HK-2 (cell line): ENCODE data around the gene SHMT1.
"Not testable (repeated sequence)": the region's sequence is repeated elsewhere in the genome, so short reads cannot be mapped to it uniquely, and the experiment has no call there.

Experiments
- DNase-seq: peaks from one replicate; pipeline ENCODE4 v3.0.0-alpha.2; 2018; ENCODE audit not compliant: unreplicated experiment

Gene SHMT1

GRCh38 chr17:18326039-18326438 lies 37.3 kb downstream of the SHMT1 start:
- no peak for DNase-seq

- no peak for DNase-seq
These were observed 39.0 kb downstream of the SHMT1 start for GRCh38 chr17:18324140-18325050.

GRCh38 chr17:18323507-18324139 lies 39.7 kb downstream of the SHMT1 start:
- no peak for DNase-seq

GRCh38 chr17:18323007-18323406 lies 40.3 kb downstream of the SHMT1 start:
- peak; percentile 17 for DNase-seq

GRCh38 chr17:18322522-18322921 lies 40.8 kb downstream of the SHMT1 start:
- DNase-seq = no peak

- no peak for DNase-seq
These were observed 42.0 kb downstream of the SHMT1 start for GRCh38 chr17:18321309-18321708.

- DNase-seq = no peak
These were observed 43.0 kb downstream of the SHMT1 start for GRCh38 chr17:18320301-18320700.

- DNase-seq = no peak
These were observed 43.6 kb downstream of the SHMT1 start for GRCh38 chr17:18319604-18320256.

GRCh38 chr17:18318771-18319450 lies 44.4 kb downstream of the SHMT1 start:
- DNase-seq = no peak

GRCh38 chr17:18318117-18318516 lies 45.2 kb downstream of the SHMT1 start:
- DNase-seq = no peak

GRCh38 chr17:18315961-18316360 lies 47.4 kb downstream of the SHMT1 start:
- no peak for DNase-seq

GRCh38 chr17:18315562-18315922 lies 47.8 kb downstream of the SHMT1 start:
- DNase-seq = no peak

- peak; percentile 99 for DNase-seq
These were observed 48.4 kb downstream of the SHMT1 start, which contains the start of the genes SMCR8 and TOP3A for GRCh38 chr17:18314731-18315561. TSS of gene SMCR8 (plus strand) at chr17:18315293. CDS start at chr17:18315790, 497 bp downstream. TSS of gene TOP3A (minus strand) at chr17:18314994. CDS start at chr17:18314778, 216 bp downstream.

- no peak for DNase-seq
These were observed 49.2 kb downstream of the SHMT1 start for GRCh38 chr17:18314059-18314730.

- DNase-seq = no peak
These were observed 54.1 kb downstream of the SHMT1 start for GRCh38 chr17:18309202-18309601.

- DNase-seq = not testable (repeated sequence)
These were observed 60.1 kb downstream of the SHMT1 start for GRCh38 chr17:18303206-18303605.

- no peak for DNase-seq
These were observed 62.4 kb downstream of the SHMT1 start for GRCh38 chr17:18300725-18301480.

GRCh38 chr17:18298061-18298460 lies 65.3 kb downstream of the SHMT1 start:
- not testable (repeated sequence) for DNase-seq

GRCh38 chr17:18291718-18292540 lies 71.4 kb downstream of the SHMT1 start:
- DNase-seq = no peak
